Measurements from ENCODE around the gene PANX2. TPM values are rescaled to one million over a fixed set of nuclear protein-coding genes. Genes with fewer than 3 reads are reported as not detected.

PANX2 gene
- total and polyA plus RNA-seq, 2 of the 13 experiments (the other 11 are each of a cell fraction or from before 2014, with no cell fraction given): 0.15 to 1.1 TPM

DNA sequence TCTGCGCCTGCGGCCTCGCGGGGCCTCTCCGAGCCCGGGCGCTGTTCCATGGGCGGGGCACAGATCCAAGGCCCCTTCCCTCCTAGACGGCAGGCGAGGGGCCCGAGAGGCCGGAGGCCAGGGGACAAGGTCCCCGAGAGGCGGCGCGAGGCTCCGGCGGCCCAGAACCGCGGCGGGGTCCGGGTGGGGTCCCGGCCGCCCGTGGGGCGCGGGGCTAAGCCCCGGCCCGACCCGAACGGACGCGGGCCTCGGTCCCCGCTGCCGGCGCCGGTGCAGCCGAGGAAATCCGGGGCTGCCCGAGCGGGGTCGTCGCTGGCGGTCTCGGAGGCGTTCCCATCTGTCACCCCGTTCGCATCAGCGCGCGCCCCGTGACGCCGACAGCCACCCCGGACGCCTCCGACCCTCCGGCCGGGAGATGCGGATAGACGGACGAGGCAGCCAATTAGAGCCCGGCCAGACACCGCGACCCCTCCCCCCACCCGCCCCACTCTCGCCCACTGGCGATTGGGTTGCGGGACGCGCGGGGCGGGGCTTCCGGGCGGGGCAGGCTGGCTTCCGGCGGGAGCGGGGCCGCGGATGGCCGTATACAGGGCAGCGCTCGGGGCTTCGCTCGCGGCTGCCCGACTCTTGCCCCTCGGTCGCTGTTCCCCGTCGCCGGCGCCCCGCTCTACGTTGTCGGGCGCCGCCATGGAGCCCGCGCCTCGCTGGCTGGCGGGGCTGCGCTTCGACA lies 30.1 kb downstream of the PANX2 start, which contains the start of gene SELENOO (continued):
- TF ChIP-seq, protein P1, sequence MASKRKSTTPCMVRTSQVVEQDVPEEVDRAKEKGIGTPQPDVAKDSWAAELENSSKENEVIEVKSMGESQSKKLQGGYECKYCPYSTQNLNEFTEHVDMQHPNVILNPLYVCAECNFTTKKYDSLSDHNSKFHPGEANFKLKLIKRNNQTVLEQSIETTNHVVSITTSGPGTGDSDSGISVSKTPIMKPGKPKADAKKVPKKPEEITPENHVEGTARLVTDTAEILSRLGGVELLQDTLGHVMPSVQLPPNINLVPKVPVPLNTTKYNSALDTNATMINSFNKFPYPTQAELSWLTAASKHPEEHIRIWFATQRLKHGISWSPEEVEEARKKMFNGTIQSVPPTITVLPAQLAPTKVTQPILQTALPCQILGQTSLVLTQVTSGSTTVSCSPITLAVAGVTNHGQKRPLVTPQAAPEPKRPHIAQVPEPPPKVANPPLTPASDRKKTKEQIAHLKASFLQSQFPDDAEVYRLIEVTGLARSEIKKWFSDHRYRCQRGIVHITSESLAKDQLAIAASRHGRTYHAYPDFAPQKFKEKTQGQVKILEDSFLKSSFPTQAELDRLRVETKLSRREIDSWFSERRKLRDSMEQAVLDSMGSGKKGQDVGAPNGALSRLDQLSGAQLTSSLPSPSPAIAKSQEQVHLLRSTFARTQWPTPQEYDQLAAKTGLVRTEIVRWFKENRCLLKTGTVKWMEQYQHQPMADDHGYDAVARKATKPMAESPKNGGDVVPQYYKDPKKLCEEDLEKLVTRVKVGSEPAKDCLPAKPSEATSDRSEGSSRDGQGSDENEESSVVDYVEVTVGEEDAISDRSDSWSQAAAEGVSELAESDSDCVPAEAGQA (IDR thresholded peaks at IDR 0.05; ENCODE audit: low read depth): no peak
- TF ChIP-seq, protein P1 (CRISPR knock-in tag; IDR thresholded peaks at IDR 0.05; ENCODE audit: borderline replicate concordance): no peak
- no peak for TF ChIP-seq NR2F1 (CRISPR knock-in tag; IDR thresholded peaks at IDR 0.05)
- no peak for TF ChIP-seq GATA4 (IDR thresholded peaks at IDR 0.05; ENCODE audit: borderline replicate concordance, low read depth)
- no peak for TF ChIP-seq AGO2 (optimal IDR thresholded peaks at IDR 0.05; ENCODE audit: low read depth, low read length)
- TF ChIP-seq, protein P2, sequence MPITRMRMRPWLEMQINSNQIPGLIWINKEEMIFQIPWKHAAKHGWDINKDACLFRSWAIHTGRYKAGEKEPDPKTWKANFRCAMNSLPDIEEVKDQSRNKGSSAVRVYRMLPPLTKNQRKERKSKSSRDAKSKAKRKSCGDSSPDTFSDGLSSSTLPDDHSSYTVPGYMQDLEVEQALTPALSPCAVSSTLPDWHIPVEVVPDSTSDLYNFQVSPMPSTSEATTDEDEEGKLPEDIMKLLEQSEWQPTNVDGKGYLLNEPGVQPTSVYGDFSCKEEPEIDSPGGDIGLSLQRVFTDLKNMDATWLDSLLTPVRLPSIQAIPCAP (CRISPR knock-in tag; IDR thresholded peaks at IDR 0.05; ENCODE audit: low read depth): no peak
- no peak for TF ChIP-seq ZNF383 (CRISPR knock-in tag; IDR thresholded peaks at IDR 0.05; ENCODE audit: borderline replicate concordance)
- TF ChIP-seq KLF9 (CRISPR knock-in tag; IDR thresholded peaks at IDR 0.05; ENCODE audit: low read depth): no peak
- no peak for TF ChIP-seq ZNF256 (CRISPR knock-in tag; conservative IDR thresholded peaks at IDR 0.05)
- no peak for TF ChIP-seq MEF2D (CRISPR knock-in tag; IDR thresholded peaks at IDR 0.05)
- TF ChIP-seq HDAC2 (CRISPR knock-in tag; IDR thresholded peaks at IDR 0.05): no peak
- no peak for TF ChIP-seq PTBP1 (IDR thresholded peaks at IDR 0.05; ENCODE audit: low read depth, low read length, poor library complexity, severe bottlenecking)
- no peak for TF ChIP-seq ZNF33A (CRISPR knock-in tag; IDR thresholded peaks at IDR 0.05; ENCODE audit: borderline replicate concordance)
- TF ChIP-seq ZNF878 (CRISPR knock-in tag; IDR thresholded peaks at IDR 0.05): no peak
- no peak for TF ChIP-seq KLF16 (CRISPR knock-in tag; IDR thresholded peaks at IDR 0.05)
- TF ChIP-seq, protein P3, sequence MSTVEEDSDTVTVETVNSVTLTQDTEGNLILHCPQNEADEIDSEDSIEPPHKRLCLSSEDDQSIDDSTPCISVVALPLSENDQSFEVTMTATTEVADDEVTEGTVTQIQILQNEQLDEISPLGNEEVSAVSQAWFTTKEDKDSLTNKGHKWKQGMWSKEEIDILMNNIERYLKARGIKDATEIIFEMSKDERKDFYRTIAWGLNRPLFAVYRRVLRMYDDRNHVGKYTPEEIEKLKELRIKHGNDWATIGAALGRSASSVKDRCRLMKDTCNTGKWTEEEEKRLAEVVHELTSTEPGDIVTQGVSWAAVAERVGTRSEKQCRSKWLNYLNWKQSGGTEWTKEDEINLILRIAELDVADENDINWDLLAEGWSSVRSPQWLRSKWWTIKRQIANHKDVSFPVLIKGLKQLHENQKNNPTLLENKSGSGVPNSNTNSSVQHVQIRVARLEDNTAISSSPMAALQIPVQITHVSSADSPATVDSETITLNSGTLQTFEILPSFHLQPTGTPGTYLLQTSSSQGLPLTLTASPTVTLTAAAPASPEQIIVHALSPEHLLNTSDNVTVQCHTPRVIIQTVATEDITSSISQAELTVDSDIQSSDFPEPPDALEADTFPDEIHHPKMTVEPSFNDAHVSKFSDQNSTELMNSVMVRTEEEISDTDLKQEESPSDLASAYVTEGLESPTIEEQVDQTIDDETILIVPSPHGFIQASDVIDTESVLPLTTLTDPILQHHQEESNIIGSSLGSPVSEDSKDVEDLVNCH (CRISPR knock-in tag; IDR thresholded peaks at IDR 0.05): no peak
- TF ChIP-seq HOXA9 (CRISPR knock-in tag; IDR thresholded peaks at IDR 0.05; ENCODE audit: borderline replicate concordance): no peak
- no peak for TF ChIP-seq ZBTB38 (CRISPR knock-in tag; IDR thresholded peaks at IDR 0.05)
- no peak for TF ChIP-seq RORA (CRISPR knock-in tag; IDR thresholded peaks at IDR 0.05)
- TF ChIP-seq, protein P4, sequence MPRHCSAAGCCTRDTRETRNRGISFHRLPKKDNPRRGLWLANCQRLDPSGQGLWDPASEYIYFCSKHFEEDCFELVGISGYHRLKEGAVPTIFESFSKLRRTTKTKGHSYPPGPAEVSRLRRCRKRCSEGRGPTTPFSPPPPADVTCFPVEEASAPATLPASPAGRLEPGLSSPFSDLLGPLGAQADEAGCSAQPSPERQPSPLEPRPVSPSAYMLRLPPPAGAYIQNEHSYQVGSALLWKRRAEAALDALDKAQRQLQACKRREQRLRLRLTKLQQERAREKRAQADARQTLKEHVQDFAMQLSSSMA (CRISPR knock-in tag; IDR thresholded peaks at IDR 0.05): no peak
- no peak for TF ChIP-seq BHLHE40 (IDR thresholded peaks at IDR 0.05; ENCODE audit: low read length)

Data from HepG2 (cell line).